WTC11 (cell line): ENCODE results near the gene TOMM5. TPM values are rescaled to one million over a fixed set of nuclear protein-coding genes. Genes with fewer than 3 reads are reported as not detected.

ENCODE experiments used
- ATF6 ChIP-seq: sonication (generic); formaldehyde crosslinking; IDR thresholded peaks from 2 replicates; pipeline ENCODE4 v1.8.1; 2023; ENCODE audit warnings: mild to moderate bottlenecking, missing genetic modification reagents
- CBFB ChIP-seq: sonication (generic); formaldehyde crosslinking; IDR thresholded peaks from 2 replicates; pipeline ENCODE4 v1.8.1; 2022; ENCODE audit warnings: mild to moderate bottlenecking, low read depth, missing genetic modification reagents
- CREB1 ChIP-seq: sonication (generic); formaldehyde crosslinking; IDR thresholded peaks from 2 replicates; pipeline ENCODE4 v1.8.0; 2023; ENCODE audit warnings: mild to moderate bottlenecking, missing genetic modification reagents
- CREM ChIP-seq: sonication (generic); formaldehyde crosslinking; IDR thresholded peaks from 2 replicates; pipeline ENCODE4 v1.8.1; 2022; ENCODE audit warnings: mild to moderate bottlenecking, missing genetic modification reagents, moderate library complexity
- E2F4 ChIP-seq: sonication (generic); formaldehyde crosslinking; IDR thresholded peaks from 2 replicates; pipeline ENCODE4 v1.8.1; 2022; ENCODE audit warnings: low read depth, mild to moderate bottlenecking, moderate library complexity, missing genetic modification reagents, borderline replicate concordance
- E2F5 ChIP-seq: sonication (generic); formaldehyde crosslinking; IDR thresholded peaks from 2 replicates; pipeline ENCODE4 v1.8.1; 2022; ENCODE audit warnings: mild to moderate bottlenecking, moderate library complexity, missing genetic modification reagents
- ELF4 ChIP-seq: sonication (generic); formaldehyde crosslinking; IDR thresholded peaks from 2 replicates; pipeline ENCODE4 v1.8.1; 2022; ENCODE audit warnings: low read depth, mild to moderate bottlenecking, moderate library complexity, missing genetic modification reagents
- ESRRA ChIP-seq: sonication (generic); formaldehyde crosslinking; IDR thresholded peaks from 2 replicates; pipeline ENCODE4 v1.8.1; 2022; ENCODE audit warnings: mild to moderate bottlenecking, missing genetic modification reagents, borderline replicate concordance
- FOXP4 ChIP-seq: sonication (generic); formaldehyde crosslinking; IDR thresholded peaks from 2 replicates; pipeline ENCODE4 v1.8.0; 2022; ENCODE audit warnings: mild to moderate bottlenecking, missing genetic modification reagents
- HMGXB4 ChIP-seq: sonication (generic); formaldehyde crosslinking; IDR thresholded peaks from 2 replicates; pipeline ENCODE4 v1.8.1; 2023; ENCODE audit warnings: mild to moderate bottlenecking, moderate library complexity, missing genetic modification reagents
- MAX ChIP-seq: sonication (generic); formaldehyde crosslinking; IDR thresholded peaks from 2 replicates; pipeline ENCODE4 v1.8.0; 2022; ENCODE audit warnings: mild to moderate bottlenecking, missing genetic modification reagents
- PRRX2 ChIP-seq: fragments of 250-450 bp; sonication (Bioruptor Pico); IDR thresholded peaks from 2 replicates; pipeline ENCODE4 v1.8.0; 2021; ENCODE audit warnings: mild to moderate bottlenecking
- SMAD3 ChIP-seq: sonication (generic); formaldehyde crosslinking; IDR thresholded peaks from 2 replicates; pipeline ENCODE4 v1.8.0; 2022; ENCODE audit warnings: missing genetic modification reagents, mild to moderate bottlenecking, borderline replicate concordance
- USF1 ChIP-seq: sonication (generic); formaldehyde crosslinking; IDR thresholded peaks from 2 replicates; pipeline ENCODE4 v1.8.0; 2022; ENCODE audit warnings: mild to moderate bottlenecking, missing genetic modification reagents
- ZNF232 ChIP-seq: sonication (generic); formaldehyde crosslinking; IDR thresholded peaks from 2 replicates; pipeline ENCODE4 v1.8.0; 2022; ENCODE audit warnings: mild to moderate bottlenecking, missing genetic modification reagents
- ZNF263 ChIP-seq: sonication (generic); formaldehyde crosslinking; IDR thresholded peaks from 2 replicates; pipeline ENCODE4 v1.8.1; 2022; ENCODE audit warnings: low read depth, mild to moderate bottlenecking, moderate library complexity, missing genetic modification reagents
- ZNF317 ChIP-seq: sonication (generic); formaldehyde crosslinking; IDR thresholded peaks from 2 replicates; pipeline ENCODE4 v1.8.1; 2023; ENCODE audit warnings: low read depth, mild to moderate bottlenecking, moderate library complexity, missing genetic modification reagents, borderline replicate concordance
- ZNF416 ChIP-seq: fragments of 250-450 bp; sonication (Bioruptor Pico); IDR thresholded peaks from 2 replicates; pipeline ENCODE4 v1.9.0; 2021; ENCODE audit warnings: mild to moderate bottlenecking, inconsistent platforms
- ZNF423 ChIP-seq: fragments of 250-450 bp; sonication (Bioruptor Pico); IDR thresholded peaks from 2 replicates; pipeline ENCODE4 v2.1.2; 2022; ENCODE audit warnings: mild to moderate bottlenecking, moderate library complexity
- ZNF425 ChIP-seq: fragments of 250-450 bp; sonication (Bioruptor Pico); conservative IDR thresholded peaks from 2 replicates; pipeline ENCODE4 v1.9.0; 2021; ENCODE audit warnings: mild to moderate bottlenecking
- ZNF532 ChIP-seq: fragments of 250-450 bp; sonication (Bioruptor Pico); IDR thresholded peaks from 2 replicates; pipeline ENCODE4 v1.9.0; 2021; ENCODE audit warnings: mild to moderate bottlenecking, borderline replicate concordance
- total RNA-seq: library from RNA; stranded (reverse); gene quantifications from 3 replicates; pipeline ENCODE4 v1.2.3, GENCODE V29; 2021

Gene TOMM5
- total RNA-seq, 1 experiment from 2014 or later = 112 TPM

GRCh38 chr9:37575921-37576721 is 16.3 kb downstream of the TOMM5 start, which contains the start of gene FBXO10 (continued):
- TF ChIP-seq FOXP4 (CRISPR knock-in tag) (peak; percentile 49; the same call in 1 of the 2 replicates), ZNF425 (CRISPR knock-in tag) (no peak), CBFB (CRISPR knock-in tag) (0 out of 2 replicates have a peak, but pooled peaks have one; percentile 40), ZNF263 (CRISPR knock-in tag) (peak; percentile 36; the same call in 1 of the 2 replicates), USF1 (CRISPR knock-in tag) (peak; percentile 94), ZNF532 (CRISPR knock-in tag) (peak; percentile 57; the same call in 1 of the 2 replicates), ZNF416 (no peak), CREM (CRISPR knock-in tag) (peak; percentile 88), E2F4 (no peak), E2F5 (CRISPR knock-in tag) (peak; percentile 91), ZNF232 (CRISPR knock-in tag) (peak; percentile 87; the same call in 1 of the 2 replicates), SMAD3 (CRISPR knock-in tag) (peak; percentile 52; the same call in 1 of the 2 replicates), CREB1 (no peak), HMGXB4 (peak; percentile 95), ESRRA (no peak), MAX (CRISPR knock-in tag) (peak; percentile 72), ATF6 (CRISPR knock-in tag) (no peak), ELF4 (CRISPR knock-in tag) (peak; percentile 73; the same call in 1 of the 2 replicates), PRRX2 (peak; percentile 1; the same call in 1 of the 2 replicates), ZNF423 (CRISPR knock-in tag) (no peak), ZNF317 (CRISPR knock-in tag) (0 out of 2 replicates have a peak, but pooled peaks have one; percentile 53)
